LNCAP (cell line): ENCODE data around the gene MTHFD1L.

Experiments used
- CTCF ChIP-seq: fragments of 450-650 bp; IDR thresholded peaks from 2 replicates; pipeline ENCODE4 v1.5.1; 2017; ENCODE audit warnings: mild to moderate bottlenecking

Gene MTHFD1L

GRCh38 chr6:151143337-151143736 lies 277.8 kb downstream of the MTHFD1L start:
- TF ChIP-seq CTCF, result no peak

- TF ChIP-seq CTCF, result no peak
Measured at GRCh38 chr6:151143806-151144205, 278.3 kb downstream of the MTHFD1L start.

- no peak for TF ChIP-seq CTCF
Measured at GRCh38 chr6:151147118-151147832, 281.8 kb downstream of the MTHFD1L start.

- TF ChIP-seq CTCF, result no peak
Measured at GRCh38 chr6:151148111-151148510, 282.6 kb downstream of the MTHFD1L start.

- no peak for TF ChIP-seq CTCF
Measured at GRCh38 chr6:151149793-151150192, 284.3 kb downstream of the MTHFD1L start.
